Hematopoietic multipotent progenitor cell treated with erythropoietin and hydrocortisone succinate and interleukin-3 and kit ligand, for 17 days (in vitro differentiated cells): Measurements from ENCODE around the gene SSTR4.

Experiments
- DNase-seq: peaks from one replicate; pipeline ENCODE4 v3.0.0-alpha.2; 2015; ENCODE audit warnings: low spot score

Gene SSTR4

DNA sequence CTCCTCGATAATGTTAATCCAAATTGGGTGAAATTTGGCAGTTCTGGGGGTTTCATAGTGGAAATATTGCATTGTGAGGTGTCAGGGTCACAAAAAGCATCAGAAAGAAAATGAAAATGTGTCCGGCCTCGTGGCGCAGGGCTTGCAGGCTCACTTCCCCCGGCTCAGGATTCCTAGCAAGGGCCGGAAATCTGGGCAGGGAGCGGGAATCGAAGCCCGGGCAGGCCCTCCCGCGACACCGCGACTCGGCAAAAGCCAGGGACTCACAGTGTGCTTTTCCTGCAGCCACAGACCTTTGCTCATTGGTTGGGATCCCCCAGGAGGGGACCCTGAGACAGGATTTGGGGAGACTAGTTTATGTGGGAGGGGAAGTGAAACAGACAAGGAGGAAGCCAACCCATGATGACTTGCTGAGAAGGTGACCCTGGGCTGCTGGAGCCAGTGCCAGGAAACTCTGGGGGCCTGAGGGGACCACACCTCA lies 51.9 kb downstream of the SSTR4 start:
- no peak for DNase-seq

DNA sequence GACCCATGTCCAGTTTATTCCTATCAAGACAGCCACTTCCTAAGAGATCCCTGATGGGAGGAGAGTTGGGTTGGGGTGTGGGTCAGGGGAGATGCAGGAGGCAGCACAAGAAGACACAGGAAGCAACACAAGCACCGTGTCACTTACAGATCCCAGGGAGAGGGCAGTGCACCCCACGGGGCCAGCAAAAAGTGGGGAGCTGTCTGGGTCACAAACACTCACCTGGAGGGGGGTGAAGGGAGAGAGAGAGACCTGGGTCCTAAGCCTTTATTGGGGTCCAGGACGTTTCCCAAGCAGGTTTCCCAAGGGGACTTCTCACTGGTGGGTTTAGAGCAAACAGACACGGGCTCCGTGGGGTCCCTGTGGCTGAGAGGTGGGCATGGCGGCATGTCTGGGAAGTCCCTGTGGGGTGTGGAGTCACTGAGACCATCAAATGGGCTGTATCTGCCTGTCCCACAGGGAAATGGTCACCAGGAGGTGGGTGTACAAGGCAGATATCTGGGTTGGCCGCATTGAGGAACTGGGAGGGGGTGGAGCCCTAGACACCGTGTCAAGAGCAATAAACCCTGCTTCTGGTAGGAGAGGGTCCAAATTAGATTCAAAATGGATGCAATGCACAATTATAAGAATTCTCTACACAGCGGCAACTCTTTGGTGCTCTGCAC lies 52.6 kb downstream of the SSTR4 start:
- DNase-seq: no peak
